Measurements from ENCODE around the gene YARS1. TPM values are rescaled to one million over a fixed set of nuclear protein-coding genes. Genes with fewer than 3 reads are reported as not detected.

Gene YARS1
- total and polyA plus RNA-seq, 2 of the 13 experiments (the other 11 are each of a cell fraction or from before 2014, with no cell fraction given) = 50.1 to 113 TPM

DNA sequence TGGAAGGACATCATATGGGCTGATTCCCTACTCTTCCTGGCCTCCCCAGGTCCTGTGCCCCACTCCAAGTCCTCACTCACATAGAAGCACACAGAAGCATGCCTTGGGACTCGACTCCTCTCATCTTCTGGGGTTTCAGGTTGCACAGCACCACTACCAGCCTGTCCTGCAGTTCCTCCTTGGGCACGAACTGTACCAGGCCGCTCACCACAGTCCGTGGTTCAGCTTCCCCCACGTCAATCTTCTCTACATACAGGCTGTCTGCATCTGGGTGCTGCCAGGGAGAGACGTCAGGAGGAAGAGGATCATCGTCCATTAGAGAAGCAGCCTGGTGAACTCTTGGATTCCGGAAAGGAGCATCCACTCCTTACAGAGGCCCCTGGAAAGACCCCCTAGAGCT is 37.2 kb downstream of the YARS1 start (continued):
- no peak for TF ChIP-seq ZNF615 (CRISPR knock-in tag; IDR thresholded peaks at IDR 0.05; ENCODE audit: borderline replicate concordance)

DNA sequence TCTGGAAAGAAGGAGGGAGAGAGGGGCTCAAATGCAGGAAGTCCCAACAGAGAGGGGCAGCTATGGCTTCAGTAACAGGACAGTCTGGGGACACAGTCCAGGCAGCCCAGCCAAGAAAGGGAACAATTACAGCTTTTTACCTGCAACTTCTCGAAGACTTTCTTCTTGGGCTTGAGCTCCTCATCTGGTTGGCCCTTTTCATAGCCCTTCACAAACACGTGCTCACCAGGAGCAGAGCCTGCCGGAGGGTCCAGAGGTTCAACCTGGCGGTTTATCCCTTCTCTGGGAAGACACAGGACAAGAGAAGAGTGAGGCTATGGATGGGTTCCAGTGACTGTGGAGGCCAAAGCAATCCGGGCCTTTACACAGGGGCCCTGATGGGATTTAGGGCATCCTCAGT is 37.9 kb downstream of the YARS1 start:
- Histone ChIP-seq H3K9ac (ENCODE audit: insufficient read depth, low read depth, low read length) (no peak overlapping the region), H3K79me2 (ENCODE audit: insufficient read depth, low read length) (no peaks in the 10 kb centered on the region), H3K4me2 (ENCODE audit: low read depth, low read length) (no peak overlapping the region), H3K4me3 (replicated peaks in 1 of 3; ENCODE audit: insufficient read depth in 1 of 3, low read depth in 2 of 3, low read length in 3 of 3) (no peak overlapping the region), H3K9me3 (ENCODE audit: low read length) (no peaks in the 10 kb centered on the region), H3K4me1 (ENCODE audit: insufficient read depth, low read length) (no peaks in the 10 kb centered on the region), H3K36me3 (replicated peaks in 1 of 2; ENCODE audit: control insufficient read depth in 1 of 2, insufficient read depth in 2 of 2, low read length in 2 of 2) (peaks cover 40 to 83% of the 10 kb centered on the region in 2 experiments), H3K27me3 (ENCODE audit: control insufficient read depth in 1 of 2, insufficient read depth in 2 of 2, low read length in 2 of 2) (no peaks in the 10 kb centered on the region), H4K20me1 (ENCODE audit: insufficient read depth, low read length) (no peaks in the 10 kb centered on the region), H3K27ac (ENCODE audit: extremely low read length, insufficient read depth, low read length) (no peak overlapping the region), H2AFZ (ENCODE audit: low read length) (no peak overlapping the region)
- TF ChIP-seq, protein P1, sequence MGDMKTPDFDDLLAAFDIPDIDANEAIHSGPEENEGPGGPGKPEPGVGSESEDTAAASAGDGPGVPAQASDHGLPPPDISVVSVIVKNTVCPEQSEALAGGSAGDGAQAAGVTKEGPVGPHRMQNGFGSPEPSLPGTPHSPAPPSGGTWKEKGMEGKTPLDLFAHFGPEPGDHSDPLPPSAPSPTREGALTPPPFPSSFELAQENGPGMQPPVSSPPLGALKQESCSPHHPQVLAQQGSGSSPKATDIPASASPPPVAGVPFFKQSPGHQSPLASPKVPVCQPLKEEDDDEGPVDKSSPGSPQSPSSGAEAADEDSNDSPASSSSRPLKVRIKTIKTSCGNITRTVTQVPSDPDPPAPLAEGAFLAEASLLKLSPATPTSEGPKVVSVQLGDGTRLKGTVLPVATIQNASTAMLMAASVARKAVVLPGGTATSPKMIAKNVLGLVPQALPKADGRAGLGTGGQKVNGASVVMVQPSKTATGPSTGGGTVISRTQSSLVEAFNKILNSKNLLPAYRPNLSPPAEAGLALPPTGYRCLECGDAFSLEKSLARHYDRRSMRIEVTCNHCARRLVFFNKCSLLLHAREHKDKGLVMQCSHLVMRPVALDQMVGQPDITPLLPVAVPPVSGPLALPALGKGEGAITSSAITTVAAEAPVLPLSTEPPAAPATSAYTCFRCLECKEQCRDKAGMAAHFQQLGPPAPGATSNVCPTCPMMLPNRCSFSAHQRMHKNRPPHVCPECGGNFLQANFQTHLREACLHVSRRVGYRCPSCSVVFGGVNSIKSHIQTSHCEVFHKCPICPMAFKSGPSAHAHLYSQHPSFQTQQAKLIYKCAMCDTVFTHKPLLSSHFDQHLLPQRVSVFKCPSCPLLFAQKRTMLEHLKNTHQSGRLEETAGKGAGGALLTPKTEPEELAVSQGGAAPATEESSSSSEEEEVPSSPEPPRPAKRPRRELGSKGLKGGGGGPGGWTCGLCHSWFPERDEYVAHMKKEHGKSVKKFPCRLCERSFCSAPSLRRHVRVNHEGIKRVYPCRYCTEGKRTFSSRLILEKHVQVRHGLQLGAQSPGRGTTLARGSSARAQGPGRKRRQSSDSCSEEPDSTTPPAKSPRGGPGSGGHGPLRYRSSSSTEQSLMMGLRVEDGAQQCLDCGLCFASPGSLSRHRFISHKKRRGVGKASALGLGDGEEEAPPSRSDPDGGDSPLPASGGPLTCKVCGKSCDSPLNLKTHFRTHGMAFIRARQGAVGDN (CRISPR knock-in tag; IDR thresholded peaks at IDR 0.05) = no peak
- TF ChIP-seq RBM22 (optimal IDR thresholded peaks at IDR 0.05; ENCODE audit: low read length) (peak; percentile 65), MAF1 (CRISPR knock-in tag; IDR thresholded peaks at IDR 0.05; ENCODE audit: borderline replicate concordance) (no peak)
- ATAC-seq (no peak), DNase-seq (ENCODE audit: low spot score) (no peak), FAIRE-seq (no peak)
- CTCF ChIA-PET (ENCODE audit: low intra/inter-chr PET ratio, low total read pairs) = no interaction called here
- intact Hi-C loops (cut with micrococcal nuclease; ENCODE audit: unreplicated experiment) (no loop called here), in situ Hi-C loops (cut with HindIII; ENCODE audit: extremely low pct_ligation_motif_present, low pct_unique_long_range_greater_than_20kb) (no loop called here)
- BruUV-seq (replicated peaks) = no TSS peak
- POLR2A ChIA-PET = no interaction called here
- WGBS (ENCODE audit: low lambda C conversion rate) = 93% methylated on average over 4 of the region's 5 CpGs

Data from HepG2 (cell line).